ENCODE results near the gene CA12.

Gene CA12

DNA sequence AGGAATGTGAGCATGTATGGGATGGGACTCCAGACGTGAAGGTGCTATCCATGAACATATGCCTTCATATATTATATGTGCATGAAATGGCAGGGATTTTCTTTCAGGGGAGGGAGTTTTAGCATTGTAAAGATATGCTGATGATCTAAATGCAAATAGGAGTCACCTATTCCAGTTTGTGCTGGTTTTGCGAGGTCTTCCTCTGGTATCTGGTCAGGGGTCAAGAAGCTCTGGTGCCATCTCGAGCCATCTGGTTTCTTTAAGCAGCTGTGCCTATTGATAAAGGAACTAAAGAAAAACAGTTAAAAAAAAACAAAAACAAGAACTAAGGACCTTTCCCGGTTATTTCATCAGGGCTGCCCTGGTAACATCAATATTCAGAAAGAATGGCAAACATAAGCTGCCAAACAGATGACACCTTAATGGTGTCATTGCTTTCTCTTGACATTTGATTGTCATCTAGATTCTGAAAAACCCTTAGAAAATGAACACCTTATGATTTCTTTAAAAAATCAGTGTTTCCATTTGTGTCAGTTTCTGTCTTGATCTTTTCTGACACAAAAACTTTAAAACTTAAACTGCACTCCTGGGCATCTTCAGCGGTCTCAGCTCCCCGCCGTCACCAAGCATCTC, 81.6 kb downstream of the CA12 start:
- no peak for DNase-seq

DNA sequence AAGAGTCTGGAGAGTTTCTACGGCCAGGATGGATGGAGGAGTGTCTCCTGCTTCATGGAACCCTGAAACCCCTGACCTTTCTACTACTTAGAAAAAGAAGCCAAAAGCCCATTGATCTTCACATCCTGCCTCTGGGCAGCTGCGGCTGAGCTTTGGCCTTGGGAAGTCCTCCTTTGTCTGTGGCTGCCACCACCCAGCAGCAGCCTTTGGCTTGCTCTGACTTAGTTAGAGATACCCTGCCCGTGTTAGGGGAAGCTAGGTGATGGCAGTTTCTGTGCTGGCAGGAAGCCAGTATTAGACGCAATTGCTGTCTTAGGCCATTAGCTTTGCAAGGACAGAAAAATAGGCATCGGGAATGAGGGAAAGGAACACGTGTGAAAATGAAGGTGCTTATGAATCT, 85.5 kb downstream of the CA12 start:
- DNase-seq, result no peak

DNA sequence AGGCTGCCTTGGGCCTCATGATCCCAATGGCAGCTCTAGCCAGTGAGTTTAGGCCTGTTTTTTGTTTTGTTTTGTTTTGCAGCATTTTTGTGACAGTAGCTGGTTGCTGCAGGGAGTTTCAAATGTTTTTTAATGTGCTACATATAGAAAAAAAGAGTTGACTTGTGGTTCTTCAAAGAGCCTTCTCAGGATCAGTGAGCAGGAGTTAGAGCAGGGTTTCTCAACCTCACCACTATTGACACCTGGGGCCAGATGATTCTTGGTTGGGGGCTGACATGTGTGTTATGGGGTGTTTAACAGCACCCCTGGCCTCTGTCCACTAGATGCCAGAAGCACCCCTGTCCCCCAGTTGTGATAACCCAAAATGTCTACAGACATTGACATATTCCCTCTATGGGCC, 86.3 kb downstream of the CA12 start:
- no peak for DNase-seq

DNA sequence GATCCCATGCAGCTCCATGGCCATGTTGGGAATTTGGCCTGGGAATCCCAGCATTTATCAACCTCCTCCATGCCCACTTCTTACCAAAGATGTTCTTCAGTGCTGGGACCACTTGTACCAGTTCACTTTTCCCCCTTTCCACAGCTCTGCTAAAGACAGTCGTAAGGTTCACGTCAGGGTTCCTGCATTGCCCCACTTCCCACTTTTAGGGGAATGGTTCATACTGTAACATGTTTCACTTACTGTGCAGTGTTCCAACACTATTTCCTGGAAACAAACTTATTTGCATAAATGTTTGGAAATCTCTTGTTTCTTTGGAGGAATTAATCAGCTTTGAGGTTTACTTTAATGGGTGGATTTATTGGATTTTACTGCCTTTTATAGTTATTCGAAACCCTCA, 87.3 kb downstream of the CA12 start:
- DNase-seq, result no peak

DNA sequence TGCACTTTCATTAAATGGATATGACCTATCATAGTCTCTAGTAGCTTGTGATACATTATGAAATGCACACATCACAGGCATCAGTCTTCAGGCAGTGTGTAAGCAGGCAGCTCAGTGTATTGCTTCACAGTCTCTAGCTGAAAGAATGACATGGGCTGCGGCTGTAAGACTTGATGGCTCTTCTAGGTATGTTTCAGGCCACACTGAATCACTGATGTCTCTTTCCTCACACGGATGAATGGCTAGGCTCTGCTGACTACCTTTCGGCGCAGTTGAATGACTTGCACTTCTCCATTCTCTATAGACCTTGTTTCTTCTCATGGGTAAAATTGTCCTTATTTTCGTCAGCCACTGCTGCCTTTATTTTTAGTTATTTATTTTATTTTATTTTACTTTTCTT, 88.9 kb downstream of the CA12 start:
- no peak for DNase-seq

DNA sequence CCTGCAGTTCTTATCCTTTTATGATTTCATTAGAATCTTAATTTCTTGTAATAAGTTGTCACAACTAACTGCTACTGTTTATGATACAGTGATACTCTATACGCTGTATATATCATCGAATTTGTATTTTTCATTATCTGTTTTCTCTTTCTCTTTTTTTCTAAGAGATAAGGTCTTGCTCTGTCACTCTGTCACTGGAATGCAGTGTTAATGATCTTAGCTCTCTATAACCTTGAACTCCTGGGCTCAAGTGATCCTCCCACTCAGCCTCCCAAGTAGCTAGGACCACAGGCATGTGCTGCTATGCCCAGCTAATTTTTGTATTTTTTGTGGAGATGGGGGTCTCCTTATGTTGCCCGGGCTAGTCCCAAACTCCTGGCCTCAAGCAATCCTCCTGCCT, 89.4 kb downstream of the CA12 start:
- DNase-seq, result no peak

DNA sequence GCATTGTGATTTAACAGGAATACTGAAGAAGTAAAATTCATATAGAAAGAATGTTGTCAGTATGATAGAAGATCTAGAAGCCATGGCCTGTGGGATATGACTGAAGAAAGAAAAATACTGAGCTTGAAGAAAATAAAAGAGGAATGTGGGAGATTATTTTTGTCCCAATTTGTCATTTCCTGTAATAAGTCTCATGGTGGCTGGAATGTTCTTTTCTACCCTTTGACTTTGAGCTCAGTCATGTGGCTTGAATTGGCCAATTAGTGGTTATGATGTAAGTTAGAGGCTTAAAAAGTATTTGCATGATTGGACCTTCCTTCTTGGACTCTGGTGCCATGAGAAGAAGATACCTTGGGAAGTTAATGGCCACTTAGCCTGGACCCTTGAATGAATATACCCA, 90.1 kb downstream of the CA12 start:
- DNase-seq, result no peak

DNA sequence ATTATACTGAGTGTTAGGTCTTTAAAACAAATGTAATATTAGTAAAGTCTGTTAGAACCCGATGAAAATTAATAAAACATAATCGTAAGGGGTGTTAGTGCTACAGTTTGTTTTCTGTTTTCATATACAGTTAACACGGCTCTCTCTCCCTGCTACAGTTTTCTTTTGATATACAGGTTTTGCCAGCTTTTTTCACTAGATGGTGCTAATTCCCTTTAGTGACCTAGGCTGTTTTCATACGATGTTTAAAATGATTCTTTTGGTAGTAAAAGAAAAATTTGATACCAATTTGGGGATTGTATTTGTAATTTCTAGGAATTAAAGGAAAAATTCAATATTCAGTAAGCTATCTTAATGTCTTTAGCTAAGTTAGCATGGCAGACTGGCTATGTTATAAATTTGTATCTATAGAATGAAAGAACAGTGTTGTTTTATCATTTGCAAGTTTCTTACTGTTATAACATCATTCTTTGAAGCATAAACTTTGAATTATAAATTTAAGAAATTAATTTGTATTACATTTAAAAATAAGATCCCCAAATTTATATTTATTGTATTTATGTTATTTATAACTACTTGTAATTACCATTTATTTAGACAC, 92.8 kb downstream of the CA12 start:
- peak in 1 of 2 donors; percentile 79 for DNase-seq

DNA sequence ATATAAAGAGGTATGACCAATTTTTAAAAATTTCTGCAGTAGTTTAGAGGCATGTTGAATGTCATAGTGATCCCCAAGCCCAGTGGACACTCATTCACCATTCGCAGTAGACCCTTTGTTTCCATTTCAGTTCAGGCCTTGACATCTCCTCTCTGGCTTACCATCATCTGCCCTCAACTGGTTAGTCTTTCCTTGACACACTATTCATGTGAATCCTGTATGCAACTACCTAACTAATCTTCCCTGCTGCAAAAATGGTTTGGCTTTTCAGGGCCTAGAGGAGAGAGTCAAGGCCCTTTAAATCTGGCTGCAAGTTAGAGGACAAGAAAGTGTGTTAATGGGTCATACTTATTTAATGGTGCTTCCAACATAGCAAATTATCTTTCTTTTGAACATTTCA, 93.3 kb downstream of the CA12 start:
- DNase-seq, result no peak

DNA sequence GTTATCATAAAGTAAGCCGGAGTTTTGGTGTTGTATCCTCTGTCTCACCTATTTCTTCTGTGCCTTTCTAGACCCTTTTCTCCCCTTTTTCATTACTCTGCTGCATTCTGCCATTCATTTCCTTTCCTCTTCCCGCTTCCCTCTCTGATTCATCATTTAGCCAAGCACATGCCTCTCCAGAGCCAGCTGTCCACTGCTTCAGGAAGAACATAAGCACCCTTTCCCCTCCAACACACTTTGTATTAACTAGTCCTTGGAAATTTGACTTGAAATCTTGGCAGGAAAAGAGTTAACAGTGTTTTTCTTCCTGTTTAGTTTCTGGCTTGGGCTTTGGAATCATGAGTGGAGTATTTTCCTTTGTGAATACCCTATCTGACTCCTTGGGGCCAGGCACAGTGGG, 94.5 kb downstream of the CA12 start:
- DNase-seq, result no peak

DNA sequence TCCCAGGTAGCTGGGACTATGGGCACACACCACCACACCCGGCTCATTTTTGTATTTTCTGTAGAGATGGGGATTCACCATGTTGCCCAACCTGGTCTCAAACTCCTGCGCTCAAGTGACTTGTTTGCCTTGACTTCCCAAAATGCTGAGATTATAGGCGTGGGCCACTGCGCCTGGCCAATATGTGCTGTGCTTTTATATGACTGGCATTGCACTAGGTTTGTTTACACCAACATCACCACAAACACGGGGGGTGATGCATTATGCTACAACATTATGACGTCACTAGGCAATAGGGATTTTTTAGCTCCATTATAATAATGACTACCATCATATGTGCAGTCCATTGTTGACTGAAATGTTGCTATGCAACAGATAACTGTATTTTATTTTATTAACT, 97.3 kb downstream of the CA12 start:
- no peak for DNase-seq

DNA sequence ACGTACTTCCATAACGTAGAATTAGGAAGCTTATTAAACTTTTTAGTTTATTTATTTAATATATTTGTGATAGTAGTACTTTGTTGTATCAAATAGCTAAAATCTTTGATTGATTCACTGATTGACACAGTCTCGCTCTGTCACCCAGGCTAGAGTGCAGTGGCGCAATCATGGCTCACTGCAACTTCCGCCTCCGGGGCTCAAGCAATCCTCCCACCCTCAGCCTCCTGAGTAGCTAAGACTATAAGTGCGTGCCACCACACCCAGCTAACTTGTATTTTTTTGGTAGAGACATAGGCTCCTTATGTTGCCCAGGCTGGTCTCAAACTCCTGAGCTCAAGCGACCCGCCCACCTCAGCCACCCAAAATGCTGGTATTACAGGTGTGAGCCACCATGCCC, 98.5 kb downstream of the CA12 start:
- no peak for DNase-seq

DNA sequence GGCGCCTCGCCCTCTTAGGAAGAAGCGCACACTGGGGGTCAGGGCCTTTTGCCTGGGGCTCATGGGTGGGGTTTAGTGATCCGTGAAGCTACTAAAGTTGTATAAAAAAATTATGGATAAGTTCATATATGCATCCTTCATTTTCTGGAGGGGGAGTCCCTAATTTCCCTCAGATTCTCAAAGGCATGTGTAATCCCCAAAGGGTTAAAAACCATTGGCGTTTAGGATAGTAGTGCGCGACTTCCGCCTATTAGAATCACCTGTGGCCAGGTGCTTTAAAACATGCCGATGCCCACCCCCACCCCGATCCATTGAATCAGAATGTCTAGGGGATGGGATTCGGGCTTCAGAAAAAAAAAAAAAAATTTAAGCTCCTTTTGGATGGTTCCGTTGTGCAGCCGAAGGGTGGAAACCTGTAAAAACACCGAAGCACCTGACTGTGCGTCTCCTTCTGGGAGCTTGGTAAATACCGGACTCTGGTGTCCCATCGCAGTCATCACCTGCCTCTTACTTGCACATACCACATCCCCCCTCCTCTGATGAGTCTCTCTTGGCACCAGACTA, 103.7 kb downstream of the CA12 start:
- no peak for DNase-seq

DNA sequence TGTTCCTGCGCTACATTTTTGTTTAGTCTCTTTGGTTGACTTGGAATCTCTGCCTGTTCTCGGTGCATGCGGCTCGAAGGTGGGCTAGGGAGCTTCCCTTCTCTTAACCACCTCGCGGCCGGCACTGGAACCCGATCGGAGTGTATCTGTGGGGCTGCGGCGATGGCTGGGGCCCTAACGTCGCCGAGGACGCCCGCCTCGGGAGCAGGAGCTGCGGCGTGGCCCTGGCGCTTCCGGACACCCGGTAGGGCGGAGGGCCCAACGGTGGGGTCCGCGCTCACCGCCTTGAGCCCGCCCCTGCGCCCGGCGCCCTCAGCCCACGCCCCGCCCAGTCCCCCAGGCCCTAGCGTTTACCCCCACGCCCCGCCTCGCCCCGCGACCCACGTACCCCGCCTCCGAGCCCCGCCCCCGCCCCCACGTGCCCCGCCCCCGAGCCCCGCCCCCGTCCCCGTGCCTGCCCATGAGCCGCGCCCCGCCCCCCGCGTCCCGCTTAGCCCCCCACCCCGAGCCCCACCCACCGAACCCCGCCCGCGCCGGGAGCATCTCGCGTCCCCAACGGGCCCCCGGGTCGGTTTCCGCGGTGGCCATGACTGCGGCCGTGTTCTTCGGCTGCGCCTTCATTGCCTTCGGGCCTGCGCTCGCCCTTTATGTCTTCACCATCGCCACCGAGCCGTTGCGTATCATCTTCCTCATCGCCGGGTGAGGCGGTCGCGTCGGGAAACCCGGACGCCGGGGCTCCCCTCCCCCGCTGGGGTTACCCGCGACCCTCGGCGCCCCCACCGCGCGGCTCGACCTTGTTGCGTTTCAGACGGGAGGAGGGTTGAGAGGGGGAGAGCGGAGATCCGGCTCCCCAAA, 104.4 kb downstream of the CA12 start, which contains the start of gene APH1B:
Gene APH1B (plus strand): TSS at position 568 of the 855 bp plus-strand sequence. CDS start 19 bp downstream, at position 587.
- peak; percentile 66 to 90 for DNase-seq

DNA sequence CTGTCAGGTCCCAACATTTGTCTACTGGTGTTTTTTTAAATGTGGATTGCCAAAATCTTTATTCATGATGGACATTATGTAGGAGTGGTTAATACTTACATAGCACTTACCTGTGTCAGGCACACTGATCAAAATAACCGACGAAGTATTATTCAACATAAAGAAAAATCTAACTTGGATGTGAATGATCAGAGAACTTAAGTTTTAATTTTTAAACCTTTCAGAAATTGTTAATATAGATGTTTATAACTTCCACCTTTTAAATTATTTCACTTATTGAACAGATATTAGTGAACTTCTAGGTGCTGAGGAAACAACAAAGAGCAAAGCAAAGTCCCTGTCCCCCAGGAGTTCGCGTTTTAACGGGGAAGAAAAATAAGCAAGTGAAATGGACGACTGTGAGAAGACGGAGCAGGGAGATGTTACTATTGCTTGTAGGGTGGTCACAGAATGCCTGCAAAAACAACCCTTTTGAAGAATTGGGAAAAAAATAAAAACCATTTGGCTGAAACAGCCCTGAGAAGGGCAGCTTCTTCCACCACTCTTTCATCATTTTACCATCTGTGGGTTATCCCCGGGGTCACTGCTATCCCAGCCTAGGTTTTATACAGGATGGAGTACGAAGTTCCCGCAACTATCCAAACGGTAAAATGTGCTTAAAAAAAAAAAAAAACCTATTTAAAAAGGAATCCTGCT, 105.2 kb downstream of the CA12 start:
- DNase-seq, result no peak

DNA sequence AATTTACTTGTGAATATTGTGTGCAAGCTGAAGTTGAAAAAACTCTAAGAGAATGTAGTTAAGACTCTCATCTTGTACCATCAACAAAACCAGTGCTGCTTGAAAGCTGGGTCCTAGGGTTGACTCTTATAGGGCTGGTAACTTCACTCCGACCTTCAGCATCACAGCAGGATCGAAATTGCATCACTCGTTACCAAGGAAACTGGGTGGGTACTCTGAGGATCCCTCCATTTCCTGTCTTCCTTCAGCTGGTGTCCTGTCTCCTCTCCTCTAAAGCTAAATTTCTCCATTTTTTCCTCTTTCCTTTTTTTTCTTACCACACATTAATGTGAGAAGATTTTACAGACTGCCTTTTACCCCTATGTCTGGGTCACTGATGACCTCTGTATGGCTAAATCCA, 107.2 kb downstream of the CA12 start:
- DNase-seq, result no peak
